H54 (cell line): ENCODE data around the gene GSE1.

Experiments used
- DNase-seq: peaks from one replicate; pipeline ENCODE4 v3.0.0; 2011; ENCODE audit warnings: low spot score, mixed read lengths; ENCODE audit not compliant: insufficient read length
- FAIRE-seq: peaks from 3 replicates; lab custom pipeline; 2011; peaks lifted over from hg19 to GRCh38; lab: Jason Lieb, UNC
- POLR2A ChIP-seq: IDR thresholded peaks from 2 replicates; pipeline ENCODE4 v1.6.1; 2011; ENCODE audit warnings: low read depth, mild to moderate bottlenecking, low read length

Gene GSE1

DNA sequence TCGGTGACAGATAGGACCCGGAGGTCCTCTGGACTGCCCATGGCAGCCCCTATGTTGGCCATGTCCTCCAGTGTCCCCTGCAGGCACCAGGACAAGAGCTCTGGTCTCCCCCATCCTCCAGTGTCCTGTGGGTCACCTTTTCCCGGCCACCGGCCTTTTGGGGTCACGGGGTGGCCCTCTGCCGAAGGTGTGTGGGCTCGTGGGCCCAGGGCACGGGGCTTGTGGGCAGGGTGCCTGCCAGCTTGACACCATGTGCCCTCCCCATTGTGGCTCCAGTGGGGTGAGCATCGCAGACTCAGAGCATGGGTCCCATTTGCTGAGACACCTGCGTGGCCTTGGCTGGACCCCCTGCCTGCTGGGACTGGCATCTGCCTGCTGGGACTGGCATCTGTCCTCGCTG lies 18.1 kb downstream of the GSE1 start:
- DNase-seq (no peak), FAIRE-seq (no peak)
- TF ChIP-seq POLR2A = no peak

- no peak for DNase-seq
- FAIRE-seq = no peak
- TF ChIP-seq POLR2A = no peak
Measured at GRCh38 chr16:85631802-85632393, 18.8 kb downstream of the GSE1 start.

DNA sequence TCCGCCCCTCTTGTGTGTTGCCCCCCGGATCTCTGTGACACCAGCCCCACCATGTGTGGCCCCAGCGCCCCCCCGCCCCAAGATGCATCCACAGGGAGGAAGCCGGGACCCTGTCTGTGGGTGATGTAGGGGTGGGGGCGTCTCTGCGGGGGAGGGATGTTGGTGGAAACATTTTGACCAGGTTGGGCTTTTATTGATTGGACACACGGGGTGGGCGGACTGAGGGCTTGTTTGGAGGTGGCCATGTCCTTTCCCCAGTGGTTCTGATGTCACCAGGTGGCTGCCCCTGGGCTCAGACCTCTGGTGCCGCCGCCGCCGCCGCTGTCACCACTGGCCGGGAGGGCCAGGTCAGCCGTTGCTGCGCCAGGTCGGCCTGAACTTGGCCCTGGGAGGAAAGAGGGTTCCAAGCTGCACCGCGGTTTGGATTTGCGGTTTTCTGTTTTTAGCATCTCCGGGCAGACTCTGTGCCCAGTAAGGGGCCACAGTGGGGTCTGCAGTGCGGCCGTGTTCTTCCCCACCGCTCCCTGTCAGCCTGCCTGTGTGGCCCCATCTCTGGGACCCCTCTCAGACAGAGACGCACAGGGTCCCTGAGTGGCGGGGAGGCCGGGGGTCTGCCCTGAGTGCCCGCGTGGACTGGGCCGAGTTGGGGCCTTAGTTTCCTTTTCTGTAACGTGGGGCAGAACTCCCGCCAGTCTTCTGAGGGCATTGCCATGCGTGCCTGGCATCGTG lies 19.8 kb downstream of the GSE1 start:
- DNase-seq = no peak
- FAIRE-seq = no peak
- no peak for TF ChIP-seq POLR2A

DNA sequence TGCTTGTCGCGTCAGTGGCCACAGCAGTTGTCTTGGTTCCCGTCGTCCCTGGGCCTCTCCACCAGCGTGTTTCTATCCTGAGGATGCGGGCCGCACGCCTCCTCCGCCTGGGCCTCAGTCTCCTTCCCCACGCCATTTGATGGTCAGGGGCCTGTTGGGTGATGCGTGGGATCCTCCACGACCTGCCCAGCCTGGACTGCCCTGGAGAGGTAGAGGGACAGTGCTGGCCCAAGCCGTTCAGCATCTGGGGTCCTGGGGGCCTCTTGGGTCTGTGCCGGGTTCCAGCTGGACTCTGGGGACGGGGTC lies 20.3 kb downstream of the GSE1 start:
- FAIRE-seq (no peak), DNase-seq (no peak)
- TF ChIP-seq POLR2A = no peak

DNA sequence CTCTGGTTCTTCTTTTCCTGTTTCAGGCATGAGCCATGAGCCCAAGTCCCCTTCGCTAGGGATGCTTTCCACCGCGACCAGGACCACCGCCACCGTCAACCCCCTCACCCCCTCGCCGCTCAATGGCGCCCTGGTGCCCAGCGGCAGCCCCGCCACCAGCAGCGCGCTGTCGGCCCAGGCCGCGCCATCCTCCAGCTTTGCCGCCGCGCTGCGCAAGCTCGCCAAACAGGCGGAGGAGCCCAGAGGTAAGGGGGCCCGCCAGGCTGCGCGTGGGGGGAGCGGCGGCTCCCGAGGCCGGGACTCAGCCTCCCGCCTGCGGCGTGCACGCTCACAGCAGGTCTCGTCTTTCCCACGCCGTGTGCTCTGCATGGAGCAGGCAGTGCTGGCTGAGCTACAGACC lies 20.8 kb downstream of the GSE1 start:
- no peak for DNase-seq
- FAIRE-seq = no peak
- TF ChIP-seq POLR2A = no peak

GRCh38 chr16:85634747-85635544 lies 21.8 kb downstream of the GSE1 start:
- no peak for TF ChIP-seq POLR2A
- FAIRE-seq (no peak), DNase-seq (no peak)

DNA sequence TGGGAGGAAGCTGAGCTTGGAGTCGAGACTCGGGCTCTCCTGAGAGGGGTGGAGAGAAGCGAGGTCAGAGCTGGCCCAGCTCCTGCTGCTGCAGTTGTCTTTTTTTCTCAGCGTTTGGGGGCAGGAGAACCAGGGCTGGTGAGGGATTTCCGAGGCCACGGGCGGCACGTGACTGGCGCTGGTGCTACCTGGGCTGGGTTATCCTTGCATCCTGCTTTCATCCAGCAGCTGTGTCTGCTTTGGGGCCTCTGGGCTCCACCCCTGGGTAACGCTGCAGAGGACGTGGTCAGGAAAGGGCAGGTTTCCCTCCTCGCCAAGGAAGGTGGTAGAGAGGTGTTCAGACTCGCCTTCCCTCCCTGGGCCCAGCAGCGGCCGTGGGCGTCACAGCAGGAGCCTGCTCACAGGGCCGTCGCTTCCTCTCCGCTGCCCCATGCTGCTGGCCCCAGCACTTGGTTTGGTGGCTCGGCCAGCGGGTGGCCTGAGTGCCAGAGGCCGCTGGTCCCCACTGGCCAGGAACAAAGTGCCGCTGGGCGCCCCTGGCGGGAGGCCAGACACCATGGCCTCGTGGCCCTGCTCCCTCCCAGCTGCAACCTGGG lies 22.5 kb downstream of the GSE1 start:
- FAIRE-seq = no peak
- no peak for DNase-seq
- no peak for TF ChIP-seq POLR2A

DNA sequence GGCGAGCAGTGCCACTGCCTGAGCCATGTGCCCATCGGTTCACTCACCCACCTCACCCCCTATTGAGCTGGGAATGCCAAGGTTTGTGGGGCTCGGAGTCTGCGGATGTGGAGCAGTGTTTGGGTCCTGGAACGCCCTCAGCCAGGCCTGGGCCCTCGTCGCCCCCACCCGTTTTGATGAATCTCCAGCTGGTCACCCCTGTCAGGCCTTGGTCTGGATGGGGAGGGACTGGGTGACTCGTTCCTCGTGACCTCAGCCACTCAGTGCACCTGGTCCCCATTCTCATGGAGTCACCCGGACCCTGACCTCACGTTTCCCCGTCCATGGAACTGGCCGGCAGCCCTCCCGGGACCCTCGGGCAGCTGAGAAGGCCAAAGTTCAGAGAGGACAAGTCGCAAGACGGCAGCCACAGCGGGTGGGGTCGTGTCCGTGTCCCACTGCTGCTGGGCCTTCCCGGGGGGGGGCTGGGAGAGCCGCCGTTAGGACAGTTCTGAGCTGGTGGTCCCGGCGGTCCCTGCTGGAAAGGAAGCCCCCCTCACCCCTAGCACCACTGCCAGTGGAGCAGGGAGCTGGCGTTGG lies 23.2 kb downstream of the GSE1 start:
- no peak for TF ChIP-seq POLR2A
- no peak for DNase-seq

GRCh38 chr16:85637061-85637807 lies 24.1 kb downstream of the GSE1 start:
- TF ChIP-seq POLR2A = no peak
- no peak for DNase-seq
- FAIRE-seq = no peak

More for the DNA sequence above, 23.2 kb downstream of the GSE1 start:
- no peak for FAIRE-seq

DNA sequence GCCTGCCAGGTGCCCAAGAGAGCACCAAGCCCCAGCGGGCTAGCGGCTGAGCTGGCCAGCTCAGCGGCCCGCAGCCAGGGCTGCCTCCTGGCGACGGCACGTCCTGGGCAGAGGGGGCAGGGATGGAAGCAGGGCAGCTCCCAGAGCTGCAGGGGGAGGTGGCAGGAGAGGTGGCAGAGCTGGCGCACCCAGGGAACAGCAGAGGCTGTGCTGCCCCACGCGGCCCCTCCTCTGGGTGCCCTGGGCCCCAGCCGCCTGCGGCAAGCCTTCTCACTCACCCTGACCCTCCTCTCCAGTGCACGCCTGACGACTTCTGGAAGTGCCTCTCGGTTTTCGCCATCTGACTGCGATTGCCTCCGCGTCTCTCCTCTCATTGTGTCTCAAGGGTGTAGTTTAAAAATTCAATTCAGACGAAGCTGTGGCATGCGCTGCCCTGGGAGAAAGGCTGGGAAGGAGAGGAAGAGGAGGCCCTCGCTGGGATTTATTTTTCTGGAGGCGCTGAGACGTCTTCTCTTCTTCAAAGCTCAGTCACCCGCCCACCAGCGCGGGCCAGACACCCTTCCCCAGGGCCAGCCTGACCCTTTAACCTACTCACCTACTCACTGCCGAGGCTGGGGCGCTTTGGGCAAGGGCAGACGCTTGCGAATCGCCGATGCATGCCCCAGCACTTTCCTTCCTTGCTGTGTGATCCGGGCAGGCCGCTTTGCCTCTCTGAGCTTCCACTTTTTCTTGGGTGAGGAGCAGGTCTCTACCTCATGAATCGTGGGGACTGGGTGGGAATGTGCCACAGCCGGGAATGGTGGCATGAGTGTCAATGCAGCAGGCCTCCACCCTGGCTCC lies 24.9 kb downstream of the GSE1 start:
- FAIRE-seq (no peak), DNase-seq (no peak)
- no peak for TF ChIP-seq POLR2A

- TF ChIP-seq POLR2A = no peak
- no peak for DNase-seq
- no peak for FAIRE-seq
Measured at GRCh38 chr16:85638695-85639409, 25.7 kb downstream of the GSE1 start.

- DNase-seq (no peak), FAIRE-seq (no peak)
- no peak for TF ChIP-seq POLR2A
Measured at GRCh38 chr16:85639529-85640253, 26.6 kb downstream of the GSE1 start.
